ENCODE data around the gene ZDHHC13.
A peak's percentile ranks its signal among the peaks of the same experiment; 100 is the strongest.

Gene ZDHHC13, protein sequence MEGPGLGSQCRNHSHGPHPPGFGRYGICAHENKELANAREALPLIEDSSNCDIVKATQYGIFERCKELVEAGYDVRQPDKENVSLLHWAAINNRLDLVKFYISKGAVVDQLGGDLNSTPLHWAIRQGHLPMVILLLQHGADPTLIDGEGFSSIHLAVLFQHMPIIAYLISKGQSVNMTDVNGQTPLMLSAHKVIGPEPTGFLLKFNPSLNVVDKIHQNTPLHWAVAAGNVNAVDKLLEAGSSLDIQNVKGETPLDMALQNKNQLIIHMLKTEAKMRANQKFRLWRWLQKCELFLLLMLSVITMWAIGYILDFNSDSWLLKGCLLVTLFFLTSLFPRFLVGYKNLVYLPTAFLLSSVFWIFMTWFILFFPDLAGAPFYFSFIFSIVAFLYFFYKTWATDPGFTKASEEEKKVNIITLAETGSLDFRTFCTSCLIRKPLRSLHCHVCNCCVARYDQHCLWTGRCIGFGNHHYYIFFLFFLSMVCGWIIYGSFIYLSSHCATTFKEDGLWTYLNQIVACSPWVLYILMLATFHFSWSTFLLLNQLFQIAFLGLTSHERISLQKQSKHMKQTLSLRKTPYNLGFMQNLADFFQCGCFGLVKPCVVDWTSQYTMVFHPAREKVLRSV

DNA sequence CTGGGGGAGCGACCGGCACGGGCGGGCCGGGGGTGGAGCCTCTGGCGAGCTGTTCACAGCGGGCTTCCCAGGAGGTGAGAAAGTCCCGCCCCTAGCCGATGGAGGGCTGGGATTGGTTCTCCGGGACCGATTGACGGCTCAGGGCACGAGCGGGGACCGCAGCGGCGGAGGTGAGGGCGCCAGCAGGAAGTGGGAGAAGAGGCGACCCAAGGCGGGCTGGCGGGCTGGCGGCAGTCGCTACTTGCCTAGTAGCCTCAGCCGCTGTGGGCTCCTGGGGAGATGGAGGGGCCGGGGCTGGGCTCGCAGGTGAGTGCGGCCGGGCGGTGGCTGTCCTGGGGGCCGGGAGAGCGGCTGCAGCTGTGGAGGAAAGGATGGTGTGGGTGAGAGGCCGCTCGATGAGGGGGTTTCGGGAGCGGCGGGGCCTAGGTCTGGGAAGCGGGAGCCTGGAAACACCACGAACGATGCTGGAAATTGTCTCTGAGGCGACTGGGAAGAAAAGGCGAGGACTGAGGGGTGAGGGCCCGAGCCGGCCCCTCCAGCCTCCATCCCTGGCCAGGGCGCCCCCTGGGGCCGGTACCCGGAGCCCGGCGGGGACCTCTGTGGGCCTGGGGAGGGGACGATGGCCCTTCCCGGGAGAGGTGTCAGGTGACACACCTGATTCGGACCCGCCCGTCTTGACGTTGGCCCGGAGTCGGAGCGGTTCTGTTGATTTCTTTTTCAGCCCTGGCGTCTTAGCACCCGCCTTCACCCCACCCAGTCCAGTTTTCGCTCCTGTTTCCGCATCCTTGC, at the start of gene ZDHHC13:
Gene ZDHHC13, plus strand, starts transcription at position 198 of the 789 bp plus-strand sequence. Its CDS starts 82 bp downstream, at position 280.
- CTCF ChIA-PET: interaction anchor here (0.7 to 1.2 kb wide), 3 partner anchors 40 to 74 kb away, joined by 3 to 7 read pairs (median 5); no protein-coding TSS in a partner anchor
- POLR2A ChIA-PET (ENCODE audit: low non-redundant PET): no interaction called here
- peak; percentile 98 for DNase-seq (ENCODE audit: low spot score)
- peak within 1 kb of the TSS; percentile 82 for H3K27ac ChIP-seq
- TF ChIP-seq, protein P1, sequence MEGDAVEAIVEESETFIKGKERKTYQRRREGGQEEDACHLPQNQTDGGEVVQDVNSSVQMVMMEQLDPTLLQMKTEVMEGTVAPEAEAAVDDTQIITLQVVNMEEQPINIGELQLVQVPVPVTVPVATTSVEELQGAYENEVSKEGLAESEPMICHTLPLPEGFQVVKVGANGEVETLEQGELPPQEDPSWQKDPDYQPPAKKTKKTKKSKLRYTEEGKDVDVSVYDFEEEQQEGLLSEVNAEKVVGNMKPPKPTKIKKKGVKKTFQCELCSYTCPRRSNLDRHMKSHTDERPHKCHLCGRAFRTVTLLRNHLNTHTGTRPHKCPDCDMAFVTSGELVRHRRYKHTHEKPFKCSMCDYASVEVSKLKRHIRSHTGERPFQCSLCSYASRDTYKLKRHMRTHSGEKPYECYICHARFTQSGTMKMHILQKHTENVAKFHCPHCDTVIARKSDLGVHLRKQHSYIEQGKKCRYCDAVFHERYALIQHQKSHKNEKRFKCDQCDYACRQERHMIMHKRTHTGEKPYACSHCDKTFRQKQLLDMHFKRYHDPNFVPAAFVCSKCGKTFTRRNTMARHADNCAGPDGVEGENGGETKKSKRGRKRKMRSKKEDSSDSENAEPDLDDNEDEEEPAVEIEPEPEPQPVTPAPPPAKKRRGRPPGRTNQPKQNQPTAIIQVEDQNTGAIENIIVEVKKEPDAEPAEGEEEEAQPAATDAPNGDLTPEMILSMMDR (conservative IDR thresholded peaks at IDR 0.05; ENCODE audit: low read depth): peak; percentile 34

DNA sequence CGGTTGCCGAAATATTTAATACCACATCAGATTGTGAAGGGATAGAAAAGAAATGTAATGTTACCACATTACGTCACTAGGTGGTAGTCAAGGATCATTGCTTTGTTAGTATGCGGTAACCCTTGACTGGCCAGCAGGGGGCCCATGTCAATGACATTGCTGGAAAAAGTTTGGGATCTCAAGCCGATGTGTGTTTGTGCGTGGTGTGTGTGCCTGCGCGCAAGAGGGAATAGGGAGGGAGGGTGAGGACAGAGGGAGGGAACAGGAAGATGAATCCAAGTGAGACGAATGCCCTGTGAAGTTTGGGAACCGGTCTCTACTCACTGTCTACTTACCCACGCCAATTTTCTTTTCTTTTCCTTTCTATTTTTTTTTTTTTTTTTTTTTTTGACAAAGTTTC, 45.7 kb upstream of the ZDHHC13 start:
- ChIA-PET CTCF (interaction anchor here (0.6 to 1.6 kb wide), 43 partner anchors 9 to 1148 kb away, joined by 3 to 9 read pairs (median 4); partner anchors contain the start of genes CSRP3 and MRGPRX2), POLR2A (ENCODE audit: low non-redundant PET) (no interaction called here)
- no peak overlapping the region for H3K27ac ChIP-seq
- DNase-seq (ENCODE audit: low spot score): peak; percentile 78
- TF ChIP-seq, protein P1 (conservative IDR thresholded peaks at IDR 0.05; ENCODE audit: low read depth): peak; percentile 97

DNA sequence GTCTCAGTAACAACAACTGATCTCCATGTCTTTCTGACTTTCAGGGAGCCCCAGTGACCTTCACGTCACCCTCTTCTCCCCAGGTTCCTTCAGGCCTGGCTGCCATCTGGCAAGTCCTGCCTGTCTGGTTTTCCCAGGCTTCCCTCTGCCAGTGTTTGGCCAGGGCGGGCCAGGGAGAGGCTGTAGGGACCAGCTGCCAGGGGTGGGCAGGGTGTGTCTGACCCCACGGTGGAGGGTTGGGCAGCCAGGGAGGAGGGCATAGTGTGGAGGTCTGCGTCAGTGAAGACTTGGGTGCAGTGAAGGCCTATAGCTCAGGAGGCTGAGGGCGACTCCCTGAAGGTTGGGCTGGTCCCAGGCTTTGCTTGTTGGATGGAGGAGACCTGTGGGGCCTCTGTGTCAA, 44.5 kb upstream of the ZDHHC13 start:
- ChIA-PET CTCF (interaction anchor here (0.6 to 1.5 kb wide), 2 partner anchors 89 to 91 kb away, joined by 3 to 5 read pairs; no protein-coding TSS in a partner anchor), POLR2A (ENCODE audit: low non-redundant PET) (no interaction called here)

DNA sequence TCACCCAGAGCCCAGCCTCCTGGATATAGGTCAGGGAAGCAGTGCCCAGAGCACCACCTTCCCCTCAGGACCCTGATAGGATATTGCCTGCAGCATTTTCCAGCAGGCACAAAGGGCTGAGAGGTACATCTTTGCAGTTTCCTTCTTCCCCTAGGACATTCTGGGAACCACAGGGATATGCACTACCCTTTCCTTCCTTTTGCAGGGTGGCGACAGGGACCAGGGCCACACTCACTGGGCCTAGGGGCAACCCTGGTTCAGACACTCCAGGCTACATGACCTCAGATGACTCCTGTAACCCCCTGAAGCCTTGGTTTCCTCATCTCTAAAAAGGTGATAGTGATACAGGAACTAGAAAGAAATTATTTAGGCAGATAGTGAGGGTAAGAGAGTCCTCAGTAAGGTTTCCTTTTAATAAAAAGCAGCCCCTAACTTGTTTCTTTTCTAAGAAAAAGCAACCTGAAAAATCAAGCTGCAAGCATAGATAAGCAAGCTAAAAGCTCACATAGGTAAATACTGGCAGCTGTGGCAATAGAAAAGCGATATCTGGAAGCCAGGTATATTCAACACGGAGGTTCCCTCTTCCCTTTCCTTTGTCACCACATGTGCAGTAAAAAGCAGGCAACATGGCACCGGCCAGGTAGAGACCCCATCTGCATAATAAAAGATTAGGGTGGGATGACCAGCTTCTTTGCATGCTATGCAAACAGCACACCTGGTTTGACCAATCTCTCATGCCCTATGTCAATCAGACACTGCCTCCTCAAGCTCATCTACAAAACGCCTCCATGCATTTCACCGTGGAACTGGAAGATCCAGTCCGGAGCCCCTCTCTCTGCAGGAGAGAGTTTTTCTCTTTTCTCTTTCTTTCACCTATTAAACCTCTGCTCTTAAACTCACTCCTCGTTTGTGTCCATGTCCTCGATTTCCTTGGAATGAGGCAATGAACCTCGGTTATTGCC, 43.2 kb upstream of the ZDHHC13 start:
- H3K27ac ChIP-seq: no peak overlapping the region
- TF ChIP-seq, protein P1 (conservative IDR thresholded peaks at IDR 0.05; ENCODE audit: low read depth): no peak
- CTCF ChIA-PET: interaction anchor here (0.6 to 0.7 kb wide), 2 partner anchors 47 to 400 kb away, joined by 4 to 5 read pairs; no protein-coding TSS in a partner anchor
- DNase-seq (ENCODE audit: low spot score): no peak
- POLR2A ChIA-PET (ENCODE audit: low non-redundant PET): no interaction called here

More for the DNA sequence above, 44.5 kb upstream of the ZDHHC13 start:
- DNase-seq (ENCODE audit: low spot score): no peak
- TF ChIP-seq, protein P1 (conservative IDR thresholded peaks at IDR 0.05; ENCODE audit: low read depth): no peak
- H3K27ac ChIP-seq: no peak overlapping the region

DNA sequence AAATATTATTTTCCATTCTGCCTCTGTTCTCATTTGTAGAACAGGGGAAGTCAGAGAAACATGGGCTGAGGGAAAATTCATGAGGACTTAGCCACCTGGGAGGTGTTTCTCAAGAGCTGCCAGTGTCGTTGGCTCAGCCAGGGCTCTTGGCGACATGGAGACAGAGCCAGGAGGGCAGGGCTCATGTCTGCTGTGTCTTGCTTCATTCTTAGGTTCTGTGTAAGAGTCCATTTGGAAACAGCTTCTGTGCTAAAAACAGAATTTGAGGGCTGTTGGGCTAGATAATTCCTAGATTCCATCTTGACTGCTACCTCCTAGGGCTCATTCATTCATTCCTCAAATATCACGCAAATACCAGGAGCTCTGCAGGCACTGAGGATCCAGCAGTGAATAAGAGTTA, 41.3 kb upstream of the ZDHHC13 start:
- no peak overlapping the region for H3K27ac ChIP-seq
- ChIA-PET CTCF (interaction anchor here (0.6 kb wide), 2 partner anchors 58 to 663 kb away, joined by 3 to 4 read pairs; no protein-coding TSS in a partner anchor), POLR2A (ENCODE audit: low non-redundant PET) (no interaction called here)
- TF ChIP-seq, protein P1 (conservative IDR thresholded peaks at IDR 0.05; ENCODE audit: low read depth): no peak
- no peak for DNase-seq (ENCODE audit: low spot score)
